ENCODE data around the gene PLEKHD1.

- TF ChIP-seq CTCF (IDR thresholded peaks at IDR 0.05) (no peak), EZH2phosphoT487 (IDR thresholded peaks at IDR 0.05) (no peak)
These were observed 20.2 kb downstream of the PLEKHD1 start for GRCh38 chr14:69504775-69505174.

Measured in neural progenitor cell (in vitro differentiated cells).